K562 (cell line): ENCODE data around the gene CCT3. TPM values are rescaled to one million over a fixed set of nuclear protein-coding genes. Genes with fewer than 3 reads are reported as not detected.

Experiments used
- ARID2 ChIP-seq: fragments of 450-650 bp; IDR thresholded peaks from 2 replicates; pipeline ENCODE4 v1.6.1; 2017; ENCODE audit warnings: antibody characterized with exemption, mild to moderate bottlenecking
- BHLHE40 ChIP-seq: IDR thresholded peaks from 2 replicates; pipeline ENCODE4 v1.6.1; 2011; ENCODE audit warnings: low read length, improper control_type of control experiment
- E2F1 ChIP-seq: sonication (generic); formaldehyde crosslinking; IDR thresholded peaks from 2 replicates; pipeline ENCODE4 v1.8.1; 2023; ENCODE audit warnings: mild to moderate bottlenecking, missing genetic modification reagents, moderate library complexity
- EGR1 ChIP-seq: fragments of 450-650 bp; conservative IDR thresholded peaks from 2 replicates; pipeline ENCODE4 v1.6.1; 2017; ENCODE audit warnings: mild to moderate bottlenecking
- ETV1 ChIP-seq: fragments of 450-650 bp; conservative IDR thresholded peaks from 2 replicates; pipeline ENCODE4 v1.6.1; 2016; ENCODE audit warnings: missing genetic modification characterization, control low read depth, low read depth, missing compliant biosample characterization
- FOXO4 ChIP-seq: fragments of 450-650 bp; formaldehyde crosslinking; IDR thresholded peaks from 2 replicates; pipeline ENCODE4 v1.4.0; 2020; ENCODE audit warnings: mild to moderate bottlenecking, moderate library complexity
- MTA1 ChIP-seq: fragments of 450-650 bp; IDR thresholded peaks from 2 replicates; pipeline ENCODE4 v1.6.1; 2017; ENCODE audit warnings: borderline replicate concordance
- NELFE ChIP-seq: IDR thresholded peaks from 2 replicates; pipeline ENCODE4 v1.6.1; 2011; ENCODE audit warnings: mild to moderate bottlenecking; ENCODE audit not compliant: insufficient read depth, insufficient read length
- POLR3G ChIP-seq: IDR thresholded peaks from 2 replicates; pipeline ENCODE4 v1.6.1; 2011; ENCODE audit not compliant: insufficient read length, insufficient replicate concordance; ENCODE audit errors: extremely low read depth
- RAD21 ChIP-seq, 2 experiments: fragments of 250-450 bp in 1 of 2; fragments of 450-650 bp in 1 of 2; sonication (Bioruptor Pico) in 1 of 2; formaldehyde crosslinking in 1 of 2; IDR thresholded peaks in 1 of 2; conservative IDR thresholded peaks in 1 of 2; 2 replicates each; pipeline versions ENCODE4 v1.4.0 to v1.8.0; 2020 to 2022; ENCODE audit warnings: mild to moderate bottlenecking in 2 of 2, moderate library complexity in 1 of 2
- REST ChIP-seq, 2 experiments: fragments of 450-650 bp; formaldehyde crosslinking in 1 of 2; IDR thresholded peaks; 2 replicates each; pipeline versions ENCODE4 v1.4.0 to v1.6.1; 2014 to 2020; ENCODE audit warnings: mild to moderate bottlenecking in 2 of 2, borderline replicate concordance in 1 of 2, low read depth in 1 of 2
- SP1 ChIP-seq: sonication (generic); formaldehyde crosslinking; IDR thresholded peaks from 2 replicates; pipeline ENCODE4 v1.8.1; 2022; ENCODE audit warnings: mild to moderate bottlenecking, missing genetic modification reagents
- ZBTB17 ChIP-seq: fragments of 450-650 bp; formaldehyde crosslinking; IDR thresholded peaks from 2 replicates; pipeline ENCODE4 v1.4.0; 2020; ENCODE audit warnings: mild to moderate bottlenecking
- ZBTB7A ChIP-seq: IDR thresholded peaks from 2 replicates; pipeline ENCODE4 v1.6.1; 2011; ENCODE audit warnings: low read depth, mild to moderate bottlenecking, low read length, moderate library complexity, borderline replicate concordance; ENCODE audit not compliant: control insufficient read depth
- ZFX ChIP-seq: sonication (generic); formaldehyde crosslinking; IDR thresholded peaks from 2 replicates; pipeline ENCODE4 v1.8.0; 2022; ENCODE audit warnings: mild to moderate bottlenecking, missing genetic modification reagents, moderate library complexity
- ZNF316 ChIP-seq: fragments of 450-650 bp; IDR thresholded peaks from 2 replicates; pipeline ENCODE4 v1.6.1; 2016
- polyA plus RNA-seq, 8 experiments: library from polyadenylated mRNA; depleted of rRNA in 4 of 8; stranded (reverse) in 5 of 8; unstranded in 3 of 8; fragments of >200 nt; fragmentation: Nextera tagmentation in 2 of 8; fragmentation: Illumina TruSeq in 1 of 8; extraction: Ambion mirVana in 2 of 8; extraction: Trizol in 1 of 8; gene quantifications; 2 replicates each; pipeline versions ENCODE4 v1.2.1 to v1.2.3, GENCODE V29; 2011 to 2014; ENCODE audit warnings: inconsistent platforms in 1 of 8, missing spikeins in 1 of 8
- total RNA-seq, 7 experiments: library from RNA; depleted of rRNA in 6 of 7; stranded (reverse); fragments of >200 nt in 6 of 7; fragmentation: Illumina TruSeq in 2 of 7; extraction: Trizol in 2 of 7; gene quantifications; 2 replicates each; pipeline versions ENCODE4 v1.2.1 to v1.2.3, GENCODE V29; 2011 to 2021; ENCODE audit warnings: low replicate concordance in 1 of 7

The CCT3 gene
- total and polyA plus RNA-seq, 9 of the 15 experiments (the other 6 are each of a cell fraction or from before 2014, with no cell fraction given), result 475 to 1,167 (median 610) TPM

GRCh38 chr1:156383023-156383422 is 44.9 kb upstream of the CCT3 start (continued):
- TF ChIP-seq FOXO4 (CRISPR knock-in tag), result no peak
- no peak for TF ChIP-seq ZBTB17 (CRISPR knock-in tag)
- TF ChIP-seq RAD21 (CRISPR knock-in tag; conservative IDR thresholded peaks at IDR 0.05 in 1 of 2, IDR thresholded peaks at IDR 0.05 in 1 of 2), result peak; percentile 78 to 92
- TF ChIP-seq ETV1 (tag), result no peak
- TF ChIP-seq SP1, result 0 out of 2 replicates have a peak, but pooled peaks have one; percentile 33
- TF ChIP-seq MTA1, result no peak
- TF ChIP-seq NELFE, result no peak
- peak; percentile 39; the same call in 1 of the 2 replicates for TF ChIP-seq ZNF316
- TF ChIP-seq ZFX, result peak; percentile 36; the same call in 1 of the 2 replicates
- TF ChIP-seq E2F1 (CRISPR knock-in tag), result no peak
- 0 out of 2 replicates have a peak, but pooled peaks have one; percentile 48 for TF ChIP-seq ZBTB7A
- TF ChIP-seq BHLHE40, result 0 out of 2 replicates have a peak, but pooled peaks have one; percentile 27
- 0 out of 2 replicates have a peak, but pooled peaks have one; percentile 38 for TF ChIP-seq ARID2
- no peak for TF ChIP-seq POLR3G
- TF ChIP-seq EGR1, result no peak
- TF ChIP-seq REST (IDR thresholded peaks at IDR 0.05; ENCODE audit: borderline replicate concordance), result peak; percentile 76; the same call in 1 of the 2 replicates
- no peak for TF ChIP-seq REST (CRISPR knock-in tag; IDR thresholded peaks at IDR 0.05; ENCODE audit: low read depth)
